GM19238 (cell line): ENCODE measurements around the gene IL1R2.

Experiments
- DNase-seq: peaks from one replicate; pipeline ENCODE4 v3.0.0; 2011; ENCODE audit warnings: low spot score; ENCODE audit not compliant: insufficient read length

Gene IL1R2

DNA sequence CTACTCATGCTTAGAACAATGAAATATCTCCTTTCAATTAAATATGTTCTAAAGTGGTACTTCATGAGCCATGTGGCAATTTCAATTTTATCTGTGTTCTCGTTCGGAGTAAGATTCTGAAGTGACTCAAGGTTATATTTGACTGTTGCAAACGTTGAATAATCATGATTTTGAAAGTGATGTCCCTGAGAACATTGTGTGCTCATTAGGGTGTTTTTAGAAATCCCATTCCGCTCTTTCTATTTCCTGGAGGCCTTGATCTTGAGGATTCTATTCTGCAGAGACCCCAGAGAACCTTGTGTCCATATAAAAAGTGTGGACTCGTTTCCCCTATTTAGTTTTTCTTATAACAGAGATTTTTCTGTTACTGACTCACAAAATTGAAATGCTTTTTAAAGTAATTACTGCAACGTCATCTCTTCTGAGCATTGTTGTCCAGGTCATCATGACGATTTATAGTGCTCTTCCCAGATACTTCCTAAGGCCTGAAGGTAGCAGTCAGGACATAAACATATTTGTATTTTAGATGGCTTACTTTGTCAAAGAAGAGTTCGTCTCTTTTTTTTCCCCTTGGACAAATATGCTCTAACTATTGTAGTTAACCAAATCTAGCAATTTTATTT lies 27.2 kb downstream of the IL1R2 start:
- DNase-seq, result no peak

DNA sequence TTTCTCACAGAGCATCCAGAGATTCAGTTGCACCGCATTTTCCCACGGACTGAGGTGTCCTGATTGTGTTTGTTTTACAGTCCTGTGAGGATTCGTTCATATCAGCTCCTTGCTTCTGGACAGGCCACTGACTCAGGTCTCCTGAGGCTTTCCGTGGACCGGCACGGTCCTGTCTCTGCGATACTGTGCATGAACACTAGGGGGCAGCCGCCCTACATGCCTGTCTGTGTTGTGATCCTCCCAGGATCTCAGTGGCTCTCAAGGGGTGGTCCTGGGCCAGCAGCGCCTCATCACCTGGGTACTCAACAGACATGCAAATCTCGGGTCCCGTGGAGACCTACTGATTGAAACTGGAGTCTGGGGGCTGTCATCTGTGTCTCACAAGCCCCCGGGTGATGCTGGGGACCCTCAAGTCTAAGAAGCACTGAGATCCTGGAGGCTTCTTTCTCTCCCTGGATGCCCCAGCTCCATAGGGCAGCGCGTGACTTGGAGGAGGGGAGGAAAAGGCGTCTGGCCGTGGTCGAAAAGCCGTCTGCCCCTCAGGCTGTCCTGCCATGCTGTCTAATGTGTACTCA lies 28.9 kb downstream of the IL1R2 start:
- peak; percentile 58 for DNase-seq

DNA sequence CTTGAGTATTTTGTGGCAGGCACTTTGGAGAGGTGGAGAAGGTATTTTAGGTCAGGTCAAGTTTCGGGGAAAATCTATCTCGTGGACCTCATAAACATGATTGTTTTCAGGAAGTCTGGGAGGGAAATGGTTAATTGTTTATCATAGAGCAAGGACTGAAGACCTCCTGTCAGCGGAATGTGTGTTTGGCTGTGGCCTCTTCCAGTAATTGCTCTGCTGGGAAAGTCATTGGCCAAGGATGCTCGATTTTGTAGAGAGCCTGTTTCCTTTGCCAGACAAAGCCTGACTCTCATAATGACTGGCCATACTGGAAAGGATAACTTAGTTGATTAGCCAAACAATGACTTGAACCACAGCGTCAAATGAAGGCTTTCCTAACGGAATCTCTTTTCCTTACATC lies 30.0 kb downstream of the IL1R2 start:
- DNase-seq, result no peak

DNA sequence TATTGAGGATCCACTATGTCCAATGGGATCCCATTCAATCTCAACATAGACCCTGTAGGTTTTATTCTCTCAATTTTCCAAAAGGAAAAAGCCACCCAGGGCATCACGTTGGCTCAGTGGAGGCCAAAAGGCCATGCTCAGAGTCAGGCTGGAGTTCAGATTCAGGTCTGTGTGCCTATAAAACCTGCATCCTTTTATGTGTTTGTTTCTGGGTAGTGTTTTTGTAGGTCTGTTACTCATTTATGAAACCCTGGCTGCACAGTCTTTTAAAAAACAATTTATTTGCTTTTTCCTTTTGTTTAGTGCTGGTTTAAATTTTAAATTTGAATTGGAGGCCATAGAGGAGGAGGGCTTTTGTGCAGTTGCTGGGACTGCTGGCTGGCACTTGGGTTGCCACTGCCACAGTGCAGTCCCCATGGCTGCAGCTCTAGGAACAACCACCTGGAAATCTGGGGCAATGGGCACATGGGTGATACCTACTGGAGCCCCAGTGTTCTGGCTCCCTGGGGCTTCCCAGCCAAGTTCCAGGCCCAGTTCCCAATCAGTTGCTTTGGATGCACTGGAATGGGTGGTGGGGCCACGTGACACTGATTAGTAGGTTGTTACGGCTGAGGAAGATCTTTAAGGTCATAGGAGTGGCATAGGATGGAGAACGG lies 31.3 kb downstream of the IL1R2 start:
- DNase-seq, result no peak

DNA sequence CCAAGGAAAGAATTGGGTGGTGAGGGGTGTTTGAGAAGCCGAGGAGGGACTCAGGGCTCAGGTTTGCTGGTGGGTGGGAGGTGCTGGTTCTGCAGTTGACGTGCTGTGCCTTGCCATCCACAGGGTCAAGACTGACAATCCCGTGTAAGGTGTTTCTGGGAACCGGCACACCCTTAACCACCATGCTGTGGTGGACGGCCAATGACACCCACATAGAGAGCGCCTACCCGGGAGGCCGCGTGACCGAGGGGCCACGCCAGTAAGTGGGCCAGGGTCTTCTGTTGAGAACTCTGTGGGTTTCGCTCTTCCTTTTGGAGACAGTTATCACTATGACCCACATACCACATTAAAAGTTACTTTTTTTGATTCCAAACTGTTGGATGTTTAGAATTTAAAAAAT lies 32.6 kb downstream of the IL1R2 start:
- no peak for DNase-seq

DNA sequence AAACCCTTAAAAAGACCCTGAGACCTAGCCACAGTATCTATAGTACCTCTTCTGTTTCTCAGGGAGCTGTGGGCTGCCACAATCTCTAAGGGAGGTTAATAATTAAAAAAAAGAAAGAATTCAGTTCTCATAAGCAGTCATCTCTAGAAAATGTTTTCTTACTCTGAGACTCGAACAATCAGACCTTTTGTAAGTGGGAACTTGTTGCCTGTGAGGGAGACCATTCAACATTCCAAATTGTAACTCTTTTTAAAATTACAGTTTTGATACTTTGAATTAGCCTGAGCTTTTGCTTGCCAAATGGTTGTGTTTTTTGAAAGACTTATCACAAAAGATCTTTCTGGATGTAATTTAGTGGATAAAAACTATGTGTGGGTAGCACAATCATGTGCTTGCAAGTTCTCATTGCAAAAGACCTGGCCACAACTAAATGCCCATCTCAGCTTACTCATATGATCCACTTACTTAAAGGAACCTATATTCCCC lies 33.3 kb downstream of the IL1R2 start:
- DNase-seq, result peak; percentile 19

DNA sequence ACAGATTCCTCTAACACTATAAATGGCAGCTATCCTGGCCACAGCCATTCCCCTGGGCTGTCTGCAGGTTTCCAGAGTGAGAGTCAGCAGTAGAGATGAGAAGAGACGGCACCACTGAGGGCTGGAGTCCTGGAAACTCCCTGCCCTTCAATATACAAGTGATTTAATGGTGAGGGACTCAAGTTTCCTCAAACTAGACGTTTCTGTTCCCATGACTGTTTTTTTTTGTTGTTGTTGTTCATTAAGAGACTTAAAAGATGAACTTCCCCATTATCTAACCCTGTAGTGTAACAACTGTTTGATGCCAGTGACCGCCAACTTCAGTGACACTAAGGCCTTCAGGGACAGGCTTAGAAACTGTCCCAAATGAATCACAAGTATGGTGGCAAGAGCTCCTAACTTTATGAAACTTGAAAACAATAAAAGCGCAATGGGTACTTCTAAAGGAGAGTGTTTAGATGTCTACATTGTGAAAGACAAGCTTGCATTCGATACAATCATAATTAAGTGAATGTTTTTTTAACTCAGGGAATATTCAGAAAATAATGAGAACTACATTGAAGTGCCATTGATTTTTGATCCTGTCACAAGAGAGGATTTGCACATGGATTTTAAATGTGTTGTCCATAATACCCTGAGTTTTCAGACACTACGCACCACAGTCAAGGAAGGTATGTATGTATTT lies 34.0 kb downstream of the IL1R2 start:
- DNase-seq, result no peak

DNA sequence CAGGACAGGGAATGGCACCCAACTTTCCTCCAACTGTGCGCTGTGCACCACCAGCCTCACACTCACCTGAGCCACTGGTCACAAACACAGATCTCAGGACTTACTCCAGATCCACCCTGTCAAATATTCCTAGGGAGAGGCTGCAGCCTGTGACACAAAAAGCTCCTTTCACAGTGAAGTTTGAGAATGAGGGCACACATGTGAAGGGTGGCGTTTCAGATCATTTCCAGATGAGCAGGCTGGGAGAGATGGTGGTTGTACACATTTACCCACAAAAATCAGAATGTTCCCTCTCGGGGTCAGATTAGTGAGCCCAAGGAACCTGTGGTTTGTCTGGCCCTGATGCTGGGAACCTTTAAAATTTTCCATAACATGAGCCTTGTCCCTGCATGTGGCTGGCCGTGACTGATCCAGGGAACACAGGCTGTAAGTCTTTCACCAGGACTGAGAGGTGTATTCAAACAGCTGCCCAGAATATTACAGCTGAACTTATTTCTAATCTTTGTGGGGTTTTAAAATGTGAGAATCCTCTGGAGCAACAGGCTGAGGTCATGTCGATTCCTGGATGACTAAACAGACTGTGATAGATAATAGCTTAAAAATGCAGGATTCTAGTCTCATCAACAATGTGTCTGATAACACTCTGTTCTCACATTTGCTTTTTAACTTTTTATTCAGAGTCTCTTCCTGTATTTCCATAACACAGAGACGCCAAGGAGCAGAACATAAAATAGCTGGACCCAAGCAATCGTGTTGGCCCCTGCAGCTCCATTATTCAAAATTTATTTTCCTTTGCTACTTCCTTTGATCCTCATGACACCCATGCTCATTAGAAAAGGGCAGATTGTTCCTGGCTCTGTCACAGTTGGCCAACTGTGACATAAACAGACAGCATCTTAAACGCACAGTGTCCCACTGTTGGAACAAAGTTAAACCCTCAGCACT lies 35.5 kb downstream of the IL1R2 start:
- no peak for DNase-seq

DNA sequence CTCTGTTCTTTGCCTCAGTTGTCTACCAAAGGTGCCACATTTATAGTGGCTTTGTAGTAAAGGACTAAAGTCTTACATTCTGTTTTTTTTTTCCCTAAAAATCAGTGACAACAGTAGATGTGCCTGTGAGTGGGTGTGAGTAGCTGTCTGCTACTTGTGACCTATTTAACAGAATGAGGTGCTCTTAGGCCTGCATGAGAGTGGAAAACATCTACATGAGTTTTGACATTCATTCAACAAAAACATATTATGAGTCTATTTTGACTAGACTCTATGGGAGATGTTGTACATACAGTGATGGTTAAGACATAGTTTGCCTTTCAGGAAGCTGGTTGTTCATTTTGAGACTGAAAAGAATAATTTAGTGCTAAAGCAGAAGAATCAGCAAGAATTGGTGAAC lies 36.7 kb downstream of the IL1R2 start:
- DNase-seq, result no peak

DNA sequence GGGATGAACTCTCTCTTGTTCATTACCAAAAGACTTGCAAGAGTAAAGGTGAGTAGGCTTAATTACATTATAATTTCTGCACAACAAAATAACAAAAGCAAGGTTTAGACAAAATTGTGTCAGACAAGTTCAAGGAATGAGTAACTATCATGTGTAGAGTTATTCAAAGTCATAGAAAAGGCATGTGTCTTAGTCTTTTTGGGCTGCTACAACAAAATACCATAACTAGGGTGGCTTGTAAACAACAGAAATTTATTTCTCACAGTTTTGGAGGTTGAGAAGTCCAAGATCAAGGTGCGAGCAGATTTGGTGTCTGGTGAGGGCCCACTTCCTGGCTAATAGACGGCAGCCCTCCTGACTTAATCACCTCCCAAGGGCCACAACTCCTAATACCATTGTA lies 37.6 kb downstream of the IL1R2 start:
- no peak for DNase-seq

DNA sequence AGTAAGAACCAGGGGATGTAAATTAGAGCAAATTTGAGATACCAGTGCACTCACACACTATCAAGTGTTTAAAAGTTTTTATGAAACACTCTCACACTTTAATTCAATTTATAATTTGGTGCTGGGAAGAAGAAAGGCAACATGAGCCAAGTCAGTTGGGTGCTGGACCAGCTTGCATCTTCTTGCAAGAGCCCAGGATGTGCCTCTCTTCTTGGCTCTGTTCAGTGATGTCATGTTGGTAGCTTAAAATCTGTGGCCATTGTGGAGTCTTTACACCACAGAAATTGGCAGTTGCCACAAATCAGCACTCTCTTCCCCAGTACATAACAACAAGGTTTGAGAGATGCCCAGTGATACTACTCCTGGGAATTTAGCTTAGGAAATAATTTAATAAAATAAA lies 38.2 kb downstream of the IL1R2 start:
- no peak for DNase-seq

DNA sequence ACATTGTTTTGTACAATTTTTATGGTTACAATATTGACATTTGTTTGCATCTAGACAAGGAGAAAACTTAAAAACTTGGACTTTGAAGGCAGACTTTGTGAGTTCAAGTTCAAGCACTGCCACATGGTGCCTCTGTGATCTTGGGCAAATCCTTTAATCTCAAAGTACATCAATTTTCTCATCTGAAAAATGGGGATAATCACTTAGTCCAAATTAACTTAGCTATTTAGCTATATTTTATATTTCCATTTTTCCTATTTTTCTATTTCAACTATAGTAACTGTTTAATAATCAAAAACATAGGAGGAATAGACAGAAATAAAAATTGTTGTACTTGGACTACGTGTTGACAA lies 38.7 kb downstream of the IL1R2 start:
- no peak for DNase-seq

DNA sequence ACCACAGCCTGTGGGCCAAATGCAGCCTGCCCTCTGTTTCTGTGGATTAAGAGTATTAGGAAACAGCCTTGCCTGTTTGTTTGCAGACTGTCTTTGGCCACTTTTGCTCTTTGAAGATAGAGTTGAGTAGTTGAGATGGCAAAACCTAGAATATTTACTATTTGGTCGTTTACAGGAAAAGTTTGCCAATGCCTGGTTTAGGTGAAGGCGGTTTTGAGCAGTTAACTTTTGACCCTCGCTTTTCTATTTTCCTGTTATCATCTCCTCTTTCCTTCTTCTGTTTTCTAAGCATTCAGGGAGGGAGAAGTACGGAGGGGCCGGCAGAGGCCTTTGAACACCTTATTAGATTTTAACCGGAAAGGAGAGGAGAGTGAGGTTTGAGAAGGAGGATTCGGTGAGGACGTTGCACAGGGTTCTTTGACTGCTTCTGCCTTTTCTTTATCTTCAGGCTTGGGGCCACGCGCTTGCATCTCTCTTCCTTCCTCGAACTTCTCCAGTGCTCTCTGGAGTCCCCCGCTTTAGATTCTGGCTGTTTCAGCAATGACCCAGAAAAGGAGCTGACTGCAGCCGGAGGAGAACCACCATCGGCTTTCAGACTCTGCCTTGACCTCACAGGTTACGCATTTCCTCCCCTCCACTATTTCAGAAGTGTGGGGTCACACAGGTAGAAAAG lies 39.2 kb downstream of the IL1R2 start:
- no peak for DNase-seq

DNA sequence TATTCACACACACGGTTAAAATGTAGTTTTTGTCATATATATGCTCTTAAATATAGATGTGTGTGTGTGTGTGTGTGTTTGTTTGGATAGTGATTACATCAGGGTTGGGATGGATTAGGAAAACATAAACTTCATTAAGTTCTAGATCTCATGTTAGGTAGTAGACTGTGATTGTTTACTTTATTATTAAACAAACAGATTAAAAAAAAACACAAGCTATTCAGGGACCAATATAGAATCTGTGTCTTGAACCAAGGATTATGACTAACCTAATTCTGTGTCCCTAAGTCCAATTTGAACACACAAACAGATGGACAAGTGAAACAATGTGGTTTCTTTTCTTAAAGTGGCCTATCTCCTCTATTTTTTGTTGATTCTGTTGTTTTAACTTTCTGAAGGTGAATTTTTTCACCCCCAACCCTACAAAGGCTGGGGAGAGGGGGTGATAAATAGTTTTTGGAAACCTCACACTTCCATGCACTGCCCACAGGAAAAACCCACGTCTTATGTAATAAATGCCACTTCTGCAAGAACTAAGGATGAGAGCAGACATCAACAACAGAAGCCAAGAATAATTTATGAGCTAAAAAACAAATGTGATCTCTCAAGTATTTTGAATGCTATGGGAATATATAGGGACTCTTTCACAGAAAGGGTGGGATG lies 40.7 kb downstream of the IL1R2 start:
- DNase-seq, result no peak

DNA sequence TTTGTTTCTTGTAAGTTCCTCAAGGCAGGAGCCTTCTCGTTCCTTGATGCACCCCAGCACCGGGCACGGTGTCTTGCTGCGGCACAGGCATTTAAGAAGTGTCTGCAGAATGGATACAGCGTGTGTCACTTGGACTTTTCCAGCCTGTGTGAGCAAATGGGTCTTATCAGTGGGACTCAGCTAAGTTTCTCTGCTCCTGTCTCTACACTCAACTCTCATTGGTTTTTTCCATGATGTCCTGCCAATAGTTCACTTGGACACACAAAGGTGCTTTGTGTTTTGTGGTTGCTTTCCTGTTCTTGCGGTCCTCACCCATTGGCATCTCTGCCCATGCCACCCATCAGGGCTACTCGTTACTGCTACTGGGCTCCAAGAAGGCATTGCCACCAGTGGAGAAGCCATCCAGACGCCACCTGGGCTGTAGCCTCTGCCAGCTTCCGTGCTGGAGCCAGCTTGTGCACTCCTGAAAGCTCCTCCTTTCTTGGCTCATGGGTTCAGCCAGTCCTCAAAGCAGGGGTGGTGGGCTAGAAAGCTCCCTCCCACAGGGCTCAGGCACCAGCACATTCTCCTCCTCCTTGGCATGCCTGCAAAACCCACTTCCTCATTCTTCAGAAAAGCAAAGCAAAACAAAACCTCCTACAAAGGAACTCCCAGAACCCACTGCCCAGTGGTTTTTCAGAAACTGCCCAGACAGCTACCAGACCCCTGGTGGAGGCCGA lies 41.4 kb downstream of the IL1R2 start:
- DNase-seq, result peak; percentile 9

DNA sequence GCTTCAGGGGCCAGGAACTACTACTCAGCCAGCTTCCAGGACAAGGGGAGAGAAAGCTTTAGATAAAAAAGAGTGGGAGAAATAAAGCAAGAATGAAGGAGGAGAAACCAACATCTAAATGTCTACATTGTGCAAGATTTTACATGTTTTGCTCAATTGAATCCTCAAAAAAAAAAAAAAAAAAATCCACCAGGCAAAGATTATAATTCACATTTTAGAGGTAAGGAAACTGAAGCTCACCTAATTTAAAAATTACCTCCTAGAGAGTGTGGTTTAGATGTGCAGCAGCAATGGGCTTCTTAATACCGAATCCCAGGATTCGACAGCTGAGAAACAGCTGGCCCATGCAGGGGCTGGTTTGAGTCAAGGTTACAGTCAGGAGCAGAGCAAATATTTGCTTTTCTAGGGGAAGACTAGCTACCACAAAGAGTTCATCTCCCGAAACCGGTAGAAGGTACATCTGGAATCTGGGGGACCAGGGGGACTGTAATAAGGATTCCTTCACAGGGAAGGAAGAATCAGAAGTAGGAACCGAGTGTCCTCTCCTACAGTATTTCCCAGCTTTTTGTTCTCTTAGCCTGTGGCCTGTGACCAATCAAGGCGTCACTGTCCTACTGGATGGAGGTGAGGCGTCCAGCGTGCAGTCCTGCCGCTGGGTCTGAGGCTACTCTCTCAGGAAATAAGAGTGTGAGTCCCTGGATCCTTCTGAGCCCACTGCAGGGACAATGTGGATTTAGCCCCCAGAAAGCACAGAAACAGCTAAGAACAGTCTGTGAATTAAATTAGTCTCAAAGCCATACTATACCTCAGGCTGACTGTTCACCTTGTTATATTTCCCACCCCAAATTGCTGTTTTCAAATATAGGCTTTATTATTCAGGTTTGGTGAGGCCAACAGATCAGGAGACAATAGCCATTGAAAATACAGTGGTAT lies 42.3 kb downstream of the IL1R2 start:
- no peak for DNase-seq

DNA sequence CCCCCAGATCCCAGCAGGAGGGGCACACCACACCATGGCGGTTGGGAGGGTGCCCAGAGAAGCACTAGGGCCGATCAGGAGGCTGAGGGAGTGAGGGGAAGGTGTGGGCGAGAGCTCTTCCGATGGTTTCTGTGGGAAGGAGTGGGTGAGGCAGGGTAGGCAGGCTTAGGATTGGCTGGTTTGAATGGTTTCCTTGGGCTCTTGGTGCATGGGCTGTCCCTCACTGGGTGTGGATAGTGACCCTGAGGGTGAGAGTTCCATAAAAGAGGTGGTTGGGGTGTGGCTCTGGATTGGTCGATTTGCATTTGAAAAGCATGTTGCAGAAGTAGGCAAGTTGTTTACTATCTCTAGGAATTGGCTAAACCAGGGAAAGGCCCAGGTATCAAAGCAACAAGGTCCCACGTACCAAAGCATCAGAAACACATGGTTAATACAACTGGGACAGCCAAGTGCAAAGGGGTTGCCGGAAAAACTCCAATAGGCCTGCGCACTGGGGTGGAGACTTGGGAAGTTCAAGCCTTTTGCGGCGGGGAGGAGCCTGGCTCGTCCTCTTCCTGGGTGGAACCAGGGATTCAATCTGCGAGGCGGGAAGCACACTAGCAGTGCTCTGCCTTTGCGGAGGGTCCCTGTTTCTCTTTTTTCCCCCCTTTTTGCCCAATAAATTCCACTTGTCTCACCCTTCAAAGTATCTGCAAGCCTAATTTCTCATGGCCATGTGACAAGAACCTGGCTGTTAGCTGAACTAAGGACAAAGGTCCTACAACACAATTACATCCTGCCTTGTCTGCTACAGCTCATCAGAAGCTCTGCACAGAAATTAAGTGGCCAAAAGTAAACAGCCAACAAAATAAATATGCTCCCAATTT lies 43.2 kb downstream of the IL1R2 start:
- no peak for DNase-seq

DNA sequence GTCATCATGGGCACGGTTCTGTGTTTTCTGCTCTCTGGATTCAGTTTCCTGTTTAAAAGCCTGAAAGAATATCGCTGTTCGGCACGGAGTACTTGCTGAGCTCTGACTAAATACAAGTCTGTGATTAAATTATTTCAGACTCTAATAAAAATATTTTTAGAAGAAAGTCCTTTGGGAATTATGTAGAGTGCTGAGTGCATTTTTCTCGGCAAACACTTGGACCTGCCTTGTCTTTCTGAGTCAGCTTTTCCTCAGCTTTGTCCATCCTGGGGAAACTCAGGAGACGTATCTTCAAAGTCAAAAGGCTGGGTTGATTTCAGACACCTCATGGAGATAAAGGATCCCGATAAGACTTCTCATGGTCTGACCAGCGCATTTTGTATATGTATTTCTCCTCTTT lies 45.9 kb downstream of the IL1R2 start:
- no peak for DNase-seq
